PFSK-1 (cell line): ENCODE results near the gene ILDR2.

Source experiments
- FOXP2 ChIP-seq: optimal IDR thresholded peaks from 2 replicates; pipeline ENCODE3; 2011; ENCODE audit warnings: borderline replicate concordance, control low read depth, inconsistent platforms; ENCODE audit not compliant: insufficient read depth; ENCODE audit errors: extremely low read length, extremely low read depth
- POLR2AphosphoS5 ChIP-seq: IDR thresholded peaks from 2 replicates; pipeline ENCODE4 v1.6.1; 2012; ENCODE audit warnings: low read depth, mild to moderate bottlenecking, control low read depth, low read length, moderate library complexity
- REST ChIP-seq, 2 experiments: IDR thresholded peaks; 2 replicates each; pipeline versions ENCODE4 v1.6.1 to v1.8.0; 2011 to 2012; ENCODE audit warnings: low read depth in 2 of 2, low read length in 2 of 2, control low read depth in 1 of 2, inconsistent platforms in 1 of 2, mild to moderate bottlenecking in 1 of 2, moderate library complexity in 1 of 2; ENCODE audit not compliant: insufficient read depth in 1 of 2
- SIN3A ChIP-seq: IDR thresholded peaks from 2 replicates; pipeline ENCODE4 v1.6.1; 2012; ENCODE audit warnings: mild to moderate bottlenecking, low read length, moderate library complexity, borderline replicate concordance; ENCODE audit not compliant: insufficient read depth
- TAF1 ChIP-seq: IDR thresholded peaks from 2 replicates; pipeline ENCODE4 v1.6.1; 2012; ENCODE audit warnings: low read length, control low read depth, borderline replicate concordance; ENCODE audit not compliant: insufficient read depth

The ILDR2 gene

GRCh38 chr1:166933140-166933539 is 42.2 kb downstream of the ILDR2 start:
- TF ChIP-seq REST (IDR thresholded peaks at IDR 0.05; ENCODE audit: insufficient read depth in 1 of 2, low read depth in 2 of 2, low read length in 2 of 2) (no peak), SIN3A (no peak), TAF1 (no peak), FOXP2 (no peak), POLR2AphosphoS5 (no peak)

- no peak for TF ChIP-seq SIN3A
- no peak for TF ChIP-seq POLR2AphosphoS5
- TF ChIP-seq FOXP2 = no peak
- no peak for TF ChIP-seq TAF1
- TF ChIP-seq REST (IDR thresholded peaks at IDR 0.05; ENCODE audit: insufficient read depth in 1 of 2, low read depth in 2 of 2, low read length in 2 of 2) = no peak
Observed at GRCh38 chr1:166929911-166930310, 45.4 kb downstream of the ILDR2 start.

- TF ChIP-seq TAF1 (no peak), POLR2AphosphoS5 (no peak), SIN3A (no peak), REST (IDR thresholded peaks at IDR 0.05; ENCODE audit: insufficient read depth in 1 of 2, low read depth in 2 of 2, low read length in 2 of 2) (no peak), FOXP2 (no peak)
Observed at GRCh38 chr1:166927701-166928100, 47.6 kb downstream of the ILDR2 start.

- TF ChIP-seq SIN3A (no peak), POLR2AphosphoS5 (no peak), TAF1 (no peak), REST (IDR thresholded peaks at IDR 0.05; ENCODE audit: insufficient read depth in 1 of 2, low read depth in 2 of 2, low read length in 2 of 2) (no peak), FOXP2 (no peak)
Observed at GRCh38 chr1:166925810-166926478, 49.4 kb downstream of the ILDR2 start.
